Fibroblast of the conjunctiva (primary cell): ENCODE data around the gene PHF20.
"Not testable (repeated sequence)": the region's sequence is repeated elsewhere in the genome, so short reads cannot be mapped to it uniquely, and the experiment has no call there.

Experiments used
- DNase-seq: peaks from one replicate; pipeline ENCODE4 v3.0.0-alpha.2; 2010; ENCODE audit warnings: low read depth

PHF20 gene

DNA sequence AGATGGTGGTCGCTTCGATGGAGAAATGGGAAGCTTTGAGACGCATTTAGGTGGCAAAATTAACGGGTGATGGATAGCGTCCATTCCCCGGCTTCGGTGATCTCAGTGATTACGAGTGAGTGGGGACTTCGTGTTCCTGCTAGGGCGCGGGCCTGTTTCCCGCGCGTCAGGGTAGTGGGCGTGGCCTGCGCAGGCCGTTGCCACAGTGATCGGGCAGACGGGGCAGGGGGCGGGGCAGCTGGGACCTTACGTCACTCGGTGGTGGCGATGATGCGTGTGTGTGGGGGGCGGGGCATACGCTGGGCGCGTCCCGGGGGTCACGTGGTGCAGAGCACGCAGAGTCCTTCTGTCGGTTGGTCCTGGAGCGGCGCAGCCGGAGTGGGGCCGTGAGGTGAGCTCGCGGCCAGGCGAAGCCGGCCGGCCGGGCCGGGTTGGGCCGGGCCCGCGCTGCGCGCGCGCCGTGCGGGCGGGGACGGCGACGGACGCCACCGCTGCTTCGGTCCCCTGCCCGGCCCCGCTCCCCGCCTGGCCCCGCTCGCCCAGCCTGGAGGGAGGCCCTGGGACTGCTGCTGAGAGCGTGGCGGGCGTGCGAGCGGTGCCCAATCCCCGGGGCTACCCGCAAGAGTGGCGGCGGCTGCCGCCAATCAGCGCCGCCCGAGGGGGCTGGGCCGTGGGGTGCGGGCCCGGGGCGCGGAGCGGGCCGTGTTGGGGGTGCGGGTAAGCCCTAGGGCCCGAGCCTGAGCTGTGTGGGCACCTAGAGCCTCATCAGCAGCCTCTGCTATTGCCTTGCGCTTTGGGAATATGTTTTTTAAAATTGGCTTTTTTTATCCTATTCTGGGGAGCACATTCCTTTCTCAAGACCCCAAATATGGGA lies at the start of gene PHF20:
Gene PHF20, plus strand, starts transcription at position 327 of the 874 bp plus-strand sequence. CDS start 29,508 bp downstream, outside the sequence.
- peak; percentile 98 for DNase-seq

DNA sequence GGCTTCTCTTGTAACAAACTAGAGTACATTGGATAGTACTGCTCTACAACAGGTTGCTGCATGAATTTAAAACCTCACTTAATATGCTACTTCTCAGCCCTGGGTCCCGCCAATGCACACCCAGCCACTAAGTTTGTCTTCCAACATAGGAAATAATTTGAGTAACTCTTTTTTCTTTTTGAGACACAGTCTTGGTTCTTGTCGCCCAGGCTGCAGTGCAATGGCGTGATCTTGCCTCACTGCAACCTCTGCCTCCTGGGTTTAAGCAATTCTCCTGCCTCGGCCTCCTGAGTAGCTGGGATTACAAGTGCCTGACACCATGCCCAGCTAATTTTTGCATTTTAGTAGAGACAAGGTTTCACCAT lies 48.6 kb upstream of the PHF20 start:
- not testable (repeated sequence) for DNase-seq

GRCh38 chr20:35723652-35724320 lies 48.0 kb upstream of the PHF20 start:
- not testable (repeated sequence) for DNase-seq

- no peak for DNase-seq
Observed at GRCh38 chr20:35724321-35725230, 47.2 kb upstream of the PHF20 start.

GRCh38 chr20:35726842-35727711 lies 44.7 kb upstream of the PHF20 start:
- no peak for DNase-seq

DNA sequence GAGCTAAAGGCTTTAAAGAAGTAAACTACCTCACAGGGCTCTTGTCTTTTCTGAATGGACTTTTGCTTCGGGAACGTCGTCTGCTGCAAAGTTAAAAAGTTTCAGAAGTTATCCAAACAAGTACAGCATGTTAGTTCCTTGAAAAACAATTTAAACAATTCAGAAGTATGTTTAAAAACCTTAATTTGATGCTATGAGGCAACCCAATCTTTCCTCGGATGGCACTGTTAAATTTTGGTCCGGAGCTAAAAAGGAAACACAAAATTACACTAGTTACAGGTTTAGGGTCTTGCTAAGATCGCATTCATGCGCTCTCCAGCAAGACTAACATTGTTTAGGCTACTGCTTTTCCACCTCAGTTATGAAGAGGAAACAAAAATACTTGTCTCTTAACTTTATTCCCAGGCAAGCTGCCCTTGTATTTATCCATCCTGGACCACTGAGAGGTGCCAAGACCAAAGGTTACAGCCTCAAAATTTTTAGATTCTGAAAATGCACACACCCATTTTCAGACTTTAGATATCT lies 42.5 kb upstream of the PHF20 start:
- no peak for DNase-seq

- no peak for DNase-seq
Observed at GRCh38 chr20:35729836-35730582, 41.8 kb upstream of the PHF20 start.

- no peak for DNase-seq
Observed at GRCh38 chr20:35730583-35731468, 41.0 kb upstream of the PHF20 start.

- no peak for DNase-seq
Observed at GRCh38 chr20:35731469-35731788, 40.4 kb upstream of the PHF20 start.

DNA sequence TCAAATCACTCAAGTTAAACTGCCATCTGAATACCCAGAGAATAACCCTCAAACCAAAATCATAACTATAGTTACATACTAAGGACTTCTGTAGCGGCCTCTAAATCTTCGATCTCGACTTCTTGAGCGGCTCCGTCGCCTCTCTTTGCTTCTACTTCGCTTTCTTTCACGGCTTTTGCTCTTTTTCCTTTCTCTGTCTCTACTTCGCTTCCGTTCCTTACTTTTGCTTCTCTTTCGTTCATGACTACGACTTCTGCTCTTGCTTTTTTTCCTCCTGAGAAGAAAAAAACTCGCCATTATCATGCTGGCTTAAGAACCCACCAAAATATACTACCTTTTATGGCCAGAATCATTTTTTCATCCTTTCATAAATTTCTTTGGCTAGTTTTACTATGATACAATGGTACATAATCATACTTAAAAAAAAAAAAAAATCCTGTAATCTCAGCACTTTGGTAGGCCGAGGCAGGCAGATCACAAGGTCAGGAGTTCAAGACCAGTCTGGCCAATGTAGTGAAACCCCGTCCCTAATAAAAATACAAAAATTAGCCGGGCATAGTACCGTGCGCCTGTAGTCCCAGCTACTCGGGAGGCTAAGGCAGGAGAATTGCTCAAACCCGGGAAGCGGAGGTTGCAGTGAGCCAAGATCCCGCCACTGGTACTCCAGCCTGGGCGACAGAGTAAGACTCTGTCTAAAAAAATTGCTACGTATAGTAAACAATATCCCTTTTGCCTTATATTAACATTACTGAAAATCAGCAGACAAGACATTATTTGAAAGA lies 39.8 kb upstream of the PHF20 start:
- DNase-seq = no peak

- DNase-seq = no peak
Observed at GRCh38 chr20:35732644-35732982, 39.2 kb upstream of the PHF20 start.

DNA sequence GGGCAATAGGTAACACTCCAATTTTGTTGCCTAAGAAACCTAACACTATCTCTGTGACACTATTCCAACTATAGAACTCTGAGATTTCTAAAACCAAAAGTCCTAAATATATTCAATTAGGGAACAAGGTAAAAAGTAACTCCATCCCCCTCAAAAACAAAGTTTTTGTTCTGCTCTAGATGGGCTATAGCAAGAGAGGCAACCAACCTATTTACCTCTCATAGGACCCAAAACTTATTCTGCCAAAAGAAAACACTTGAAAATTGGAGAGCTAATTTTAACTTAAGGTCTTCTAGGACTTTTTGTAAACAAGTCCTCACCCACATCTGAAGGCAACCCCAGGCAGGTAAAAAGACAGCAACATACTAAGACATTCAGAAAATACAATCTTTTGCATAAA lies 37.4 kb upstream of the PHF20 start:
- DNase-seq = no peak

DNA sequence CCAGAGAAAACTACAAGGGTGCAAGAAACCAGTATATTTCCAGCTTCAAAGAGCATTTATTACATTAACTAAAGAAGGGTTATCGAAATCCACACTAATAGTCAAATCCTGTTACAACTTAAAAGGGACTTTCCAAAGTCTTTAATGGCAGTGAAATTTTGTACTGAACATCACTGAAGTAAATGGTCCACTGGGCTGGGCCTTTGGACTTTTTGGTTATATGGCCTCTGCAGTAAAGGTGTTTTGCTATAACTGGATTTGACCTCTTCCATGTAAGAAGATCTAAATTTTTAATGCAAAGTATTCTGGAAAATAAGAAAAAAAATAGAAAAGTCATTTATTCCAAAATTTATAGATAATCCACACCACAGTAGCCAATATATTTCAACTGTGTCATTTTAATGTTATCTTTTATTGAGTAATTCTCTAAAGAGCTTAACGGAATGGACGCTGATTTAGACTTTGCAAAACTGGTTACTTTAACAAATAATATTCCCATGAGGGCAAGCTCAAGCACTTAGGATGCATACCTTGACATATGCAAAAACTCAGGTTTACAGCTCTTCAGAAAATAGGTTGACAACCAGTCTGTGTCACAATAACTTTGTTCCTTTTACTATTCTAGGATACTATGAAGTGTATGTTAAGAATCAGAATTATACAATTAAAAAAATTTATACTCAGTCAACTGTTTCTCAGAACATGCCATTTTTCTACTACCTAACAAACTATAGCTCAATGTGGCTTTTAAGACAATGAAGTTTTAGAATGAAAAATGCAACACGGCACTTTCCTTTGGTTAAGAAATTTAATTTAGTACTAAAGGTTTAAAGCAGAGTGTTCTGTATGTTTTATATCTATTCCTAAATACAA lies 36.8 kb upstream of the PHF20 start:
- no peak for DNase-seq

GRCh38 chr20:35735826-35736470 lies 35.9 kb upstream of the PHF20 start:
- no peak for DNase-seq

GRCh38 chr20:35737865-35738333 lies 33.9 kb upstream of the PHF20 start:
- no peak for DNase-seq

GRCh38 chr20:35738410-35739179 lies 33.2 kb upstream of the PHF20 start:
- no peak for DNase-seq
